Measurements from ENCODE around the gene DCDC2B. TPM values are rescaled to one million over a fixed set of nuclear protein-coding genes. Genes with fewer than 3 reads are reported as not detected.
"Not testable (repeated sequence)": the region's sequence is repeated elsewhere in the genome, so short reads cannot be mapped to it uniquely, and the experiment has no call there.

The DCDC2B gene
- 0.12 TPM in 1 of 2 replicates, not detected in the other for total RNA-seq

DNA sequence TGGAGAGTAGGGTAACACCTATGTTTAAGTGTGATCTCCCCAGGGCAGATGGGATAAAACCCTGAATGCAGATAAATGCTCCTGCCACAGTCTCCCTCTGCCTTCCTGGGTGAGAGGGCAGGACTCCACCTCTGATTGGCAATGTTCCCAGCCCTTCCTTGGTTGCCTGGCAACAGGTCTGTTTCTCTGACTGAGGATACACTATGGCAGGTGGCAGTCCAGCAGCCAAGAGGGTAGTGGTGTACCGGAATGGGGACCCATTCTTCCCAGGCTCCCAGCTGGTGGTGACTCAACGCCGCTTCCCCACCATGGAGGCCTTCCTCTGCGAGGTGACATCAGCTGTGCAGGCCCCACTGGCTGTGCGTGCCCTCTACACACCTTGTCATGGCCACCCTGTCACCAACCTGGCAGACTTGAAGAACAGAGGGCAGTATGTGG, at the start of gene DCDC2B:
Gene DCDC2B (plus strand): TSS at position 199 of the 438 bp plus-strand sequence. CDS start 5 bp downstream, at position 204.
- H3K4me3 Mint-ChIP-seq, result no peak within 1 kb of the TSS
- DNase-seq, result no peak
- intact Hi-C loops (cut with micrococcal nuclease), result no loop called here
- peaks cover 18% of the 10 kb centered on the region for H3K4me1 Mint-ChIP-seq
- peaks cover 10% of the 10 kb centered on the region for H3K36me3 Mint-ChIP-seq (ENCODE audit: low read depth)
- H3K9me3 Mint-ChIP-seq, result no peaks in the 10 kb centered on the region
- H3K27ac Mint-ChIP-seq, result peak within 1 kb of the TSS; percentile 48
- no peaks in the 10 kb centered on the region for H3K27me3 Mint-ChIP-seq

DNA sequence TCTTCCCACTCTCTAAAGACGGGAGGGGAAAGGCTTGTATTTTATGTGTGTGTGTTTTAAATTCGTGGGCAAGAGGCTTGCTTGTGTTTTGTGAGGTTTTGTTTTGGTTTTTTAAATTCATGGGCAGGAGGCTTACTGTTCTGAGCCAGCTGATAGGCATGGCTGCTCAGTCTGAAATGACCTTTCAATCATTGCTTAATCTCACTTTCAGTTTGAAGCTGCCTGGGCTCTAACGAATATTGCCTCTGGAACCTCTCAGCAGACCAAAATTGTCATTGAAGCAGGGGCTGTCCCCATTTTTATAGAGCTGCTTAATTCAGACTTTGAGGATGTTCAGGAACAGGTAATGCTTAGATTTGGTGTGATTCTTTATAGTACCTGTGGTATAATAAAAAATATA, 49.7 kb upstream of the DCDC2B start:
- no peaks in the 10 kb centered on the region for H3K9me3 Mint-ChIP-seq

DNA sequence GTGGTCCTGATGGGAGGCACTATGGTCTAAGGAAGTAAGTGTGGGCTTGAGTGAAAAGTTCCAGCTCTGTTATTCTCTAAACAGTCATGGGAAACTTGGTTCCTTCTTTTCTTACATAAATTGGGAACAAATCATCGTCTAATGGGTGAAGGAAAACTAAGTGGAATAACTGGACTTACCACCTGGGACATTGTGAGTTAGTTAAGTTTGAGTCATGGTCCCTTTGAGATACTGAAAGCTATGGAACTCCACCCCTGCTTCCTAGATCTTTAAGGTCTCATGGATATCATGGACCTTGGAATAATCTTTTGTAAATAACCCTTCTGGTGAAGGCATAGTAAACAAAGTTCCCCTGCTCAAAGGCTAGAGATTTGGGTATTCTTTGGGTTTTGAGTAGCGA, 45.5 kb upstream of the DCDC2B start:
- H3K4me3 Mint-ChIP-seq, result no peak overlapping the region
- H3K4me1 Mint-ChIP-seq, result peaks cover 2% of the 10 kb centered on the region
- no peaks in the 10 kb centered on the region for H3K27me3 Mint-ChIP-seq
- DNase-seq, result no peak
- no peaks in the 10 kb centered on the region for H3K9me3 Mint-ChIP-seq
- peaks cover 64% of the 10 kb centered on the region for H3K36me3 Mint-ChIP-seq (ENCODE audit: low read depth)
- intact Hi-C loops (cut with micrococcal nuclease), result no loop called here
- H3K27ac Mint-ChIP-seq, result peak overlapping the region; percentile 48

More for the DNA sequence above, 49.7 kb upstream of the DCDC2B start:
- Mint-ChIP-seq H3K4me3 (no peak overlapping the region), H3K27me3 (no peaks in the 10 kb centered on the region), H3K27ac (peak overlapping the region; percentile 59), H3K4me1 (peaks cover 2% of the 10 kb centered on the region), H3K36me3 (ENCODE audit: low read depth) (peaks cover 68% of the 10 kb centered on the region)
- DNase-seq, result no peak
- intact Hi-C loops (cut with micrococcal nuclease), result no loop called here

DNA sequence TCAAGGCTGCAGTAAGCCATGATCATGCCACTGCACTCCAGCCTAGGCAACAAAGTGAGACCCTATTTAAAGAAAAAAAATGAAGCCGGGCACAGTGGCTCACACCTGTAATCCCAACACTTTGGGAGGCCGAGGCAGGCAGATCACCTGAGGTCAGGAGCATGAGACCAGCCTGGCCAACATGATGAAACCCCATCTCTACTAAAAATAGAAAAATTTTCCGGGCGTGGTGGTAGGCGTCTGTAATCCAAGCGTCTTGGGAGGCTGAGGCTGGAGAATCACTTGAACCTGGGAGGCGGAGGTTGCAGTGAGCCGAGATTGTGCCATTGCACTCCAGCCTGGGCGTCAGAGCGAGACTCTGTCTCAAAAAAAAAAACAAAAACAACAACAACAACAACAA, 43.3 kb upstream of the DCDC2B start:
- H3K27ac Mint-ChIP-seq; intact Hi-C loops (cut with micrococcal nuclease); H3K27me3 Mint-ChIP-seq; DNase-seq; H3K4me1 Mint-ChIP-seq; H3K4me3 Mint-ChIP-seq; H3K9me3 Mint-ChIP-seq: not testable (repeated sequence)
- H3K36me3 Mint-ChIP-seq (ENCODE audit: low read depth), result peaks cover 60% of the 10 kb centered on the region

DNA sequence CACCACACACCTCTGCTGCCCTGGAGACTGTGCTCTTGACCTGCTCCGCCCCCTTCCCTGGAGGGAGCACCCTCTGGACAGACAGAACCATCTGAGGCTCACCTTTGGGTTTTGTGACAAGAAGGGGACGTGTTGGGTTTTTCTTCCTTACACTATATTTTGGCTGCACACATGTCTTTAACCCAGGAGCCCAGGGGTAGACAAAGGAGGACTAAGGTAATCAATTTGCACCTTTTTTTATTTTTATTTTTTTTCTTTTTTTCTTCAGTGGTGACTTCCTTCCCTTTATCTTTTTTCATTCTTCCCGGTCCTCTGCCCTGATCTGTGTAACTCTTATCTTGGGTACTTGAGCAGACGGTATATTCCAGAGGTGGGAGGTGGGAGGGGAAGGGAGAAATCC, 37.9 kb upstream of the DCDC2B start:
- Mint-ChIP-seq H3K36me3 (ENCODE audit: low read depth) (peaks cover 49% of the 10 kb centered on the region), H3K9me3 (no peaks in the 10 kb centered on the region)
- intact Hi-C loops (cut with micrococcal nuclease), result no loop called here

DNA sequence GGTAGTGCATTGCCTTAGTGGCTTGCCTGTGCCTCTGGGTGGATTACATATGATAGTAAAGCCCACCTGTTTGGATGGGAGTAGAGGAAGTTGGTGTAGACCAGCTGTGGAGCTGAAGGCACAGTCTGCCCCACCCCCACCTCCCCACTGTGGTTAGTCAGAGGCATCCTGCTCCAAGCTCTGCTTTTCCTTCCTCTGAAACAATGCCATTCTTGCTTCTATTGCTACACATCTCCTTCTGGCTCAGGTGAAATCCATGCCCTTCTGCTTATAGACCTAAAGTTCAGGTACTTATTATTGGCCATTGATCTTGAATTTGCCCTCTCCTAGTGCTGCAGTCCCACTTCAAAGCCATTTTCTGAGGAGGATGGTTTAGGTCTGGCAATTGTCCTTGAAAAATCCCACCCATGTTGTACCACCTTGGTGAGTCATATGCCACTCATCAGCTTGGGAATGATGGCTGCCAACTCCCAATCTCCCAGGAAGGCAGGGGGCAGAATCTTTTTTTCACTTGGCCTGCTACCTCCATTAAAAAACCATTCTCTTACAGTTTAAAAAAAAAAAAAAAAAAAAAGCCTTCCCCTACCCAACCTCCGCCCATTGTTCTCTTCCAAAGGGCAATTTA, 36.2 kb upstream of the DCDC2B start:
- Mint-ChIP-seq H3K27me3 (no peaks in the 10 kb centered on the region), H3K36me3 (ENCODE audit: low read depth) (peaks cover 42% of the 10 kb centered on the region), H3K9me3 (no peaks in the 10 kb centered on the region), H3K27ac (no peak overlapping the region), H3K4me3 (no peak overlapping the region), H3K4me1 (peaks cover 10% of the 10 kb centered on the region)
- DNase-seq, result no peak
- intact Hi-C loops (cut with micrococcal nuclease), result no loop called here

More for the DNA sequence above, 37.9 kb upstream of the DCDC2B start:
- no peak for DNase-seq
- Mint-ChIP-seq H3K27me3 (no peaks in the 10 kb centered on the region), H3K4me1 (peaks cover 10% of the 10 kb centered on the region), H3K27ac (no peak overlapping the region), H3K4me3 (no peak overlapping the region)

DNA sequence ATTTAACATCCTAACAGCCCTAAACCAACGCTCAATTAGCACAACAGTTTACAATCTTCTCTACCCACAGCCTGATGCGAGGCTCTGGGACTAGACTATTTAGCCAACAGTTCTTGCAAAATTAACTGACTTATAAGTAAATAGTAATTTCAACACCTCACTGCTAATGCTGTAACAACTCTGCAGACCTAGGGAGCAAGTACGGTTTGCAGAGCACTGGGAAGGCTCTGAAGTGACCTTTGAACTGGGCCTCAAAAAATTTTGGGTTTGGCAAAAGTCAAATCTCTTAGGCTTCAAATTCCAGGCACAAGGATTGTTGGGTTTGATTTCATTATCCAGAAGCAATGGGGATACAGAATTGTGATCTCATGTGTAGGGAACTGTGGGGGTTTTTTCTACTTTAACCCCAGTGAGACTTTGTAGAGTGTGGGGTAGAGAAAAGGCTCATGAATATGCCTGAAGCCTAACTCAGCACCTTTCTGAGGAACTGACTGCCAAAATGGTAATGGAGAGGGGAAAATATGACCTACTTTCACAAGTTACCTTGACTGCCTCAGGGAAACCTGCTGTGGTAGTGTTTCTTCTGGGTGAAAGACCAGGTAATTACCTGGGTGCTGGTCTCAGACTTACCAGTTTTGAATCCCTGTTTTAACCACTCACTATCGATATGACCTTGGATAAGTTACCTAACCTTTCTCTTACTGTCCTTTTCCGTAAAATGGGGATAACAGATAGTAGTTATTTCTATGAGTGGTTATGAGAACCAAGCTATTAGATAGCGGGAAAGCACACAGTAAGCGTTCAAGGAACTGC, 30.3 kb upstream of the DCDC2B start:
- intact Hi-C loops (cut with micrococcal nuclease), result loop anchor here (1.0 kb wide), 1 partner anchor 71 kb away; no protein-coding TSS in a partner anchor

DNA sequence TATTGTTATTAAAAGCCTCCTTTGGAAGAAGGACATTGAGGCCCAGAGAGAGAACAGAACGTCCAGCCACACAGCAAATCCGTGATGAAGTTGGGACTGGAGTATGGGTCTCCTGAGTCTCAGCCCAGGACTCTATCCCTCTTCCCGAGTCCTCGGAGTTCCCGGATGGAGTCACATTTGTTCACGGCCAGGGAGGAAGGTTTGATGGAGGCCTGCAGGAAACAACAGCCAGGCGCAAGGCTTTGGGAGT, 29.8 kb upstream of the DCDC2B start:
- Mint-ChIP-seq H3K36me3 (ENCODE audit: low read depth) (peaks cover 41% of the 10 kb centered on the region), H3K27ac (peak overlapping the region; percentile 99), H3K4me3 (peak overlapping the region; percentile 98), H3K9me3 (no peaks in the 10 kb centered on the region), H3K4me1 (peaks cover 35% of the 10 kb centered on the region), H3K27me3 (no peaks in the 10 kb centered on the region)
- no peak for DNase-seq
- intact Hi-C loops (cut with micrococcal nuclease), result loop anchor here (1.0 kb wide), 1 partner anchor 72 kb away; no protein-coding TSS in a partner anchor

More for the DNA sequence above, 30.3 kb upstream of the DCDC2B start:
- Mint-ChIP-seq H3K4me3 (peak overlapping the region; percentile 98), H3K4me1 (peaks cover 31% of the 10 kb centered on the region), H3K36me3 (ENCODE audit: low read depth) (peaks cover 37% of the 10 kb centered on the region), H3K27ac (peak overlapping the region; percentile 99), H3K9me3 (no peaks in the 10 kb centered on the region), H3K27me3 (no peaks in the 10 kb centered on the region)
- DNase-seq, result no peak

DNA sequence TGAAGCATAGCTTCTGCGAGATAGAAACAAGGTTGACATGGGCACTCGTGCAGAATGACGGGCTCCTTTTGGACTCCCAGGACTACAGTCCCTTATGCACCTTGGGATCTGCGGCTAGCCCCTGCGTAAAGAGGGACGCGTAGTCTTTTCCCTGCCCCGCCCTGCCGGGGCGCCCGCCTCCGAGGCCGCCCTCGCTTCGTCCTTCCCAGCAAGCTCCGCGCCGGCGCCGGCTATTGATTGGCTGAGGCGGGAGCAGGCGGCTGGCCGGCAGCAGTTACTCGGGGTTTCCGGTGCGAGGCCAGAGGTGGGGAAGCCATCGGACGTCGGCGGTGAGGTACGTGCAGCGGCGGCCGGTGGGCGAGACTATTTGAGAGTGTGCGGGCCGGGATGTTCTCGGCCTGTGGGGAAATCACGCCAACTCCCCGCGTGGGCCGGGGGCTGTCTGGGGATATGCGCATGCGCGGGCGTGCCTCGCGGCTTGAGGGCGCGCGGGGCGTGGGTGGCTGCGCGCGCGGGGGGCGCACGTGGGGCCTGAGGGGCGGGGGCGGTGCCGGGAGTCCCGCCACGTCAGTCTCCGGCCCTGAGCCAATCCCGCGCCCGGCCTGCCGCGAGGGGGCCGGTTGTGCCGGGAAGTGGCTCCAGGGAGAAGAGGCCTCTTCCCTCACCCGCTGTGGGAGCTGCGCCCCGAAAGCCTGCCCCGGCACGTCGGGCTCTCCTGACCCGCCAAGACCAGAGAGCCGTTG, 29.3 kb upstream of the DCDC2B start, which contains the start of gene TXLNA:
Gene TXLNA (plus strand): TSS at position 233 of the 743 bp plus-strand sequence. CDS start 671 bp downstream, outside the sequence.
- peaks cover 42% of the 10 kb centered on the region for H3K36me3 Mint-ChIP-seq (ENCODE audit: low read depth)
- peaks cover 39% of the 10 kb centered on the region for H3K4me1 Mint-ChIP-seq
- intact Hi-C loops (cut with micrococcal nuclease), result loop anchor here (1.0 to 5.0 kb wide), 5 partner anchors 21 to 167 kb away; partner anchors contain the start of genes CCDC28B, KHDRBS1 and LCK
- peak within 1 kb of the TSS; percentile 99 for H3K27ac Mint-ChIP-seq
- peak within 1 kb of the TSS; percentile 98 for H3K4me3 Mint-ChIP-seq
- H3K27me3 Mint-ChIP-seq, result no peaks in the 10 kb centered on the region
- no peaks in the 10 kb centered on the region for H3K9me3 Mint-ChIP-seq
- DNase-seq, result peak; percentile 97

DNA sequence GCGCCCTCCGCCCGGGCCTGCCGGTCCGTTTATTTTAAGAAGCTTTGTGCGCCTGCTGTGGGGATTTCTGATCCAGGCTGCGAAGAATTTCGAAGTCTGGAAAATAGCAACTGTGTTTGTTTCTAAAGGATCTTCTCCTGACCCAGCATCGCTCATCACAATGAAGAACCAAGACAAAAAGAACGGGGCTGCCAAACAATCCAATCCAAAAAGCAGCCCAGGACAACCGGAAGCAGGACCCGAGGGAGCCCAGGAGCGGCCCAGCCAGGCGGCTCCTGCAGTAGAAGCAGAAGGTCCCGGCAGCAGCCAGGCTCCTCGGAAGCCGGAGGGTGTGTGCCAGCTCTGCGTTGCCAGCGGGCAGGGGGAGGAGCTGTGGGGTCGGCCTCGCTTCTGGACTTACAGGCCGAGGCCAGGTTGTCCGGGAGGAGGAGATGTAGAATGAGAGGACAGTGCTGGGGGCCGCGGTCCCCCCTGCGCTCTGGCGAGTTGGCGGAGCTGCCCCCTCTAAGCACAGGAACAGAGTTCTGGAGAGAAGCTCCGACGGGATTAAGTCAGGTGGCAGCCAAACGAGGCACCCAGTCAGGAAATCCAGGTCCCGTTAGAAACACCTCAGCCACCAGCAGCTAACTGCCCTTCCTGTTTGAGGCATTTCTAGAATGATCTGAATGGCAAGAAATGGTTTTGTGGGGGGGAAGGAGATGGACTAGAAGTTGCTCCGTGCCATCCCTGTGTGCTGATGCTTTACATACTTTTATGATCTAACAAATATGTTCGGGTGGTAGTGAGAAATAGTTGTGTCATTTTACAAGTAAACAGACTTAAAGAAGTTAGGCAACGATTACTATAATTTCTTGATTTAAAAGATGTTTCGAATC, 28.5 kb upstream of the DCDC2B start:
- intact Hi-C loops (cut with micrococcal nuclease), result loop anchor here (1.0 to 5.0 kb wide), 4 partner anchors 20 to 168 kb away; partner anchors contain the start of genes CCDC28B, KHDRBS1 and LCK
- Mint-ChIP-seq H3K27me3 (no peaks in the 10 kb centered on the region), H3K4me3 (peak overlapping the region; percentile 98), H3K9me3 (no peaks in the 10 kb centered on the region), H3K36me3 (ENCODE audit: low read depth) (peaks cover 47% of the 10 kb centered on the region), H3K27ac (peak overlapping the region; percentile 99), H3K4me1 (peaks cover 45% of the 10 kb centered on the region)
- DNase-seq, result peak; percentile 82

DNA sequence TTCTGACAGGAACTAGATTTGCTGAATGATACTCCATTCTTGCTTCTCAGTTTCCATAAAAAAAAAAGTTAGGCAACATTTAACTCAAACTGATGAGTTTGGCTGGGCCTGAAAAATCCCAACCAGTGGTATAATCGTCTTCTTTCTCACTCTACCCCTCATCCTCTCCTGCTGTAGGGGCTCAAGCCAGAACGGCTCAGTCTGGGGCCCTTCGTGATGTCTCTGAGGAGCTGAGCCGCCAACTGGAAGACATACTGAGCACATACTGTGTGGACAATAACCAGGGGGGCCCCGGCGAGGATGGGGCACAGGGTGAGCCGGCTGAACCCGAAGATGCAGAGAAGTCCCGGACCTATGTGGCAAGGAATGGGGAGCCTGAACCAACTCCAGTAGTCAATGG, 27.8 kb upstream of the DCDC2B start:
- H3K27me3 Mint-ChIP-seq, result no peaks in the 10 kb centered on the region
- peak overlapping the region; percentile 98 for H3K4me3 Mint-ChIP-seq
- peaks cover 47% of the 10 kb centered on the region for H3K4me1 Mint-ChIP-seq
- peaks cover 52% of the 10 kb centered on the region for H3K36me3 Mint-ChIP-seq (ENCODE audit: low read depth)
- intact Hi-C loops (cut with micrococcal nuclease), result loop anchor here (5.0 kb wide), 3 partner anchors 34 to 169 kb away; partner anchors contain the start of genes KHDRBS1 and LCK
- H3K9me3 Mint-ChIP-seq, result no peaks in the 10 kb centered on the region
- peak overlapping the region; percentile 99 for H3K27ac Mint-ChIP-seq
- DNase-seq, result no peak

DNA sequence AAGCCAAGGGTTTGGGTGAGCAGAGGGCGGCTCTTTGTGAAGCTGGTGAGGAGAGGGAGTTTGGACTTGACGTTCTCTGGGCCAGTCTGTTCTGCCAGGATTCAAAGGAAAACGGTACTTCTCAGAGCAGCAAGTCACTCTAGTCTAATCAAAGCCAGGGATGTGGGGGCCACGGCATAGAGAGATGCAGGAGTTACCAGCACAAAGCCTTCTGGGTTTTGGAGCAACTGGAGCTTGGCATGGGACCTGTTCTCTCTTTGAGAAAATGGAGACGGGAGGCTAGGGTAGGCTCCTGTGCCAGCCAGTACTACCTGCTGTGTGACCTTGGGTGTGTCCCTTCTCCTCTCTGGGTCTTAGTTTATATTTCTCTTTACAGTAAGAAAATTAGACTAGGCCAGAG, 27.3 kb upstream of the DCDC2B start:
- Mint-ChIP-seq H3K4me3 (peak overlapping the region; percentile 98), H3K9me3 (no peaks in the 10 kb centered on the region), H3K27me3 (no peaks in the 10 kb centered on the region), H3K27ac (peak overlapping the region; percentile 70), H3K36me3 (ENCODE audit: low read depth) (peaks cover 57% of the 10 kb centered on the region), H3K4me1 (peaks cover 52% of the 10 kb centered on the region)
- intact Hi-C loops (cut with micrococcal nuclease), result loop anchor here (5.0 kb wide), 3 partner anchors 34 to 169 kb away; partner anchors contain the start of genes KHDRBS1 and LCK
- DNase-seq, result no peak

DNA sequence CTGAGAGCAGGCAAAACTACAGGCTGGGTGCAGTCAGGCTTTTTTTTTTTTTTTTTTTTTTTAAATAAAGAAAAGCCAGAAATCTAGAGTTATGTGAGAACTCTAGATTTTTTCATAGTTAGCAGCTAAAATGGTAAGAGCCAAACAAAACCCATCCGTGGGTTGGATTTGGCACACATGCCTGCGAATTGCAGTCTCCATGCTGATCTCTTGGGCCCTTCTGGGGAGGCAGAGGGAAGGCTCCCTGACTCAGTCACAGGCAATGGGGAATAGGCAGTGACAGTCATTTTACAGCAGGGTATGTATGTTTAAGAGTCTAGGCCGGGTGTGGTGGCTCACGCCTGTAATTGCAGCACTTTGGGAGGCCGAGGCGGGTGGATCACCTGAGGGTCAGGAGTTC, 26.8 kb upstream of the DCDC2B start:
- H3K27ac Mint-ChIP-seq, result peak overlapping the region; percentile 58
- H3K4me1 Mint-ChIP-seq, result peaks cover 54% of the 10 kb centered on the region
- peak overlapping the region; percentile 98 for H3K4me3 Mint-ChIP-seq
- DNase-seq, result no peak
- no peaks in the 10 kb centered on the region for H3K27me3 Mint-ChIP-seq
- H3K9me3 Mint-ChIP-seq, result no peaks in the 10 kb centered on the region
- H3K36me3 Mint-ChIP-seq (ENCODE audit: low read depth), result peaks cover 58% of the 10 kb centered on the region
- intact Hi-C loops (cut with micrococcal nuclease), result loop anchor here (5.0 kb wide), 3 partner anchors 35 to 170 kb away; partner anchors contain the start of genes KHDRBS1 and LCK
